Hypothalamus (tissue), 51 donors: ENCODE results near the gene ALG1.
A peak's percentile ranks its signal among the peaks of the same experiment; 100 is the strongest.
"Not testable (repeated sequence)": the region's sequence is repeated elsewhere in the genome, so short reads cannot be mapped to it uniquely, and the experiment has no call there.

Experiments
- DNase-seq, 51 donors: peaks; one replicate each; lab custom pipeline; 2025; lab: John Stamatoyannopoulos, UW

The ALG1 gene

GRCh38 chr16:5072334-5073278 is 963 bp downstream of the ALG1 start:
- no peak for DNase-seq

- DNase-seq, result no peak
Measured at GRCh38 chr16:5073279-5073629, 1.6 kb downstream of the ALG1 start.

GRCh38 chr16:5073771-5074170 is 2.1 kb downstream of the ALG1 start:
- not testable (repeated sequence) for DNase-seq

GRCh38 chr16:5075637-5076036 is 4.0 kb downstream of the ALG1 start:
- DNase-seq, result no peak

- no peak for DNase-seq
Measured at GRCh38 chr16:5077304-5077703, 5.7 kb downstream of the ALG1 start.

- no peak for DNase-seq
Measured at GRCh38 chr16:5078626-5079025, 7.0 kb downstream of the ALG1 start.

GRCh38 chr16:5080461-5080860 is 8.8 kb downstream of the ALG1 start:
- not testable (repeated sequence) for DNase-seq

GRCh38 chr16:5080996-5081395 is 9.4 kb downstream of the ALG1 start:
- not testable (repeated sequence) for DNase-seq

- not testable (repeated sequence) for DNase-seq
Measured at GRCh38 chr16:5083646-5084045, 12.0 kb downstream of the ALG1 start.

GRCh38 chr16:5084099-5084731 is 12.6 kb downstream of the ALG1 start:
- DNase-seq, result not testable (repeated sequence)

- DNase-seq, result peak in 20 of 51 donors; percentile 2 to 56 (median 20)
Measured at GRCh38 chr16:5084802-5085201, 13.2 kb downstream of the ALG1 start.

GRCh38 chr16:5085716-5086115 is 14.1 kb downstream of the ALG1 start:
- DNase-seq, result not testable (repeated sequence)

- DNase-seq, result not testable (repeated sequence)
Measured at GRCh38 chr16:5088086-5088790, 16.6 kb downstream of the ALG1 start.

GRCh38 chr16:5088936-5089335 is 17.3 kb downstream of the ALG1 start:
- not testable (repeated sequence) for DNase-seq

GRCh38 chr16:5089911-5090555 is 18.4 kb downstream of the ALG1 start:
- not testable (repeated sequence) for DNase-seq

- not testable (repeated sequence) for DNase-seq
Measured at GRCh38 chr16:5090592-5090991, 18.9 kb downstream of the ALG1 start.

GRCh38 chr16:5093081-5093480 is 21.4 kb downstream of the ALG1 start:
- DNase-seq, result not testable (repeated sequence)

GRCh38 chr16:5093746-5094145 is 22.1 kb downstream of the ALG1 start:
- DNase-seq, result not testable (repeated sequence)

GRCh38 chr16:5095145-5095830 is 23.6 kb downstream of the ALG1 start:
- DNase-seq, result peak in 2 of 51 donors; percentile 4 to 48

- DNase-seq, result not testable (repeated sequence)
Measured at GRCh38 chr16:5096437-5097060, 24.9 kb downstream of the ALG1 start.
